HepG2 (cell line): ENCODE measurements around the gene GPBP1. TPM values are rescaled to one million over a fixed set of nuclear protein-coding genes. Genes with fewer than 3 reads are reported as not detected.
A peak's percentile ranks its signal among the peaks of the same experiment; 100 is the strongest.

Experiments
- ARID4A ChIP-seq: sonication (generic); formaldehyde crosslinking; IDR thresholded peaks from 2 replicates; pipeline ENCODE4 v1.5.0; 2020; ENCODE audit warnings: mild to moderate bottlenecking, missing genetic modification reagents, borderline replicate concordance
- GRHL1 ChIP-seq: sonication (generic); formaldehyde crosslinking; conservative IDR thresholded peaks from 2 replicates; pipeline ENCODE4 v1.8.0; 2022; ENCODE audit warnings: missing genetic modification reagents
- IRF2 ChIP-seq: IDR thresholded peaks from 2 replicates; pipeline ENCODE4 v1.6.1; 2018; ENCODE audit warnings: missing genetic modification reagents, missing compliant biosample characterization
- MATR3 ChIP-seq: sonication (generic); formaldehyde crosslinking; IDR thresholded peaks from 2 replicates; pipeline ENCODE4 v1.4.0; 2020; ENCODE audit warnings: missing genetic modification reagents
- MED8 ChIP-seq: sonication (generic); formaldehyde crosslinking; IDR thresholded peaks from 2 replicates; pipeline ENCODE4 v1.8.1; 2023; ENCODE audit warnings: mild to moderate bottlenecking, missing genetic modification reagents; ENCODE audit not compliant: insufficient replicate concordance
- MTF1 ChIP-seq: sonication (generic); formaldehyde crosslinking; IDR thresholded peaks from 2 replicates; pipeline ENCODE4 v1.5.0; 2020; ENCODE audit warnings: missing genetic modification reagents
- NFYB ChIP-seq: sonication (generic); formaldehyde crosslinking; IDR thresholded peaks from 2 replicates; pipeline ENCODE4 v1.4.0; 2020; ENCODE audit warnings: missing genetic modification reagents
- RBAK ChIP-seq: sonication (generic); formaldehyde crosslinking; IDR thresholded peaks from 2 replicates; pipeline ENCODE4 v1.5.1; 2020; ENCODE audit warnings: mild to moderate bottlenecking, missing genetic modification reagents
- RFX5 ChIP-seq: IDR thresholded peaks from 2 replicates; pipeline ENCODE4 v1.6.1; 2011; ENCODE audit warnings: low read depth, low read length, improper control_type of control experiment
- SNRNP70 ChIP-seq: fragments of 200-400 bp; formaldehyde crosslinking; IDR thresholded peaks from 2 replicates; pipeline ENCODE4 v1.6.1; 2017; ENCODE audit warnings: mild to moderate bottlenecking, low read depth, low read length, moderate library complexity
- SOX5 ChIP-seq: IDR thresholded peaks from 2 replicates; pipeline ENCODE4 v1.6.1; 2016; ENCODE audit warnings: borderline replicate concordance
- TBX3 ChIP-seq: fragments of 450-650 bp; IDR thresholded peaks from 2 replicates; pipeline ENCODE4 v1.6.1; 2017; ENCODE audit warnings: antibody characterized with exemption, mild to moderate bottlenecking, inconsistent platforms, borderline replicate concordance
- ZNF256 ChIP-seq: sonication (generic); formaldehyde crosslinking; conservative IDR thresholded peaks from 2 replicates; pipeline ENCODE4 v1.4.0; 2020; ENCODE audit warnings: missing genetic modification reagents
- ZNF549 ChIP-seq: sonication (generic); formaldehyde crosslinking; IDR thresholded peaks from 2 replicates; pipeline ENCODE4 v1.5.0; 2020; ENCODE audit warnings: missing genetic modification reagents
- ZNF558 ChIP-seq: sonication (generic); formaldehyde crosslinking; IDR thresholded peaks from 2 replicates; pipeline ENCODE4 v1.9.0; 2022; ENCODE audit warnings: mild to moderate bottlenecking, missing genetic modification reagents, borderline replicate concordance
- ZNF646 ChIP-seq: sonication (generic); formaldehyde crosslinking; IDR thresholded peaks from 2 replicates; pipeline ENCODE4 v1.9.0; 2021; ENCODE audit warnings: mild to moderate bottlenecking, missing genetic modification reagents
- ZNF792 ChIP-seq: IDR thresholded peaks from 2 replicates; pipeline ENCODE4 v1.6.1; 2016
- polyA plus RNA-seq, 8 experiments: library from polyadenylated mRNA; depleted of rRNA in 3 of 8; stranded (reverse) in 7 of 8; unstranded in 1 of 8; fragments of >200 nt; fragmentation: Illumina TruSeq in 4 of 8; extraction: Trizol in 4 of 8; gene quantifications; 2 replicates each; pipeline versions ENCODE4 v1.2.1 to v1.2.3, GENCODE V29; 2011 to 2016; ENCODE audit warnings: low read depth in 4 of 8, missing spikeins in 1 of 8, mixed read lengths in 1 of 8; ENCODE audit not compliant: insufficient read depth in 1 of 8
- total RNA-seq, 5 experiments: library from RNA; depleted of rRNA; stranded (reverse); fragments of >200 nt; fragmentation: Illumina TruSeq; extraction: Trizol; gene quantifications; 2 replicates each; pipeline ENCODE4 v1.2.3, GENCODE V29; 2016; ENCODE audit warnings: low read depth in 1 of 5

GPBP1 gene
- total and polyA plus RNA-seq, 2 of the 13 experiments (the other 11 are each of a cell fraction or from before 2014, with no cell fraction given) = 27.1 to 72.2 TPM

GRCh38 chr5:57173319-57174127 is at the start of gene GPBP1 (continued):
- TF ChIP-seq ARID4A (CRISPR knock-in tag) = peak; percentile 90; the same call in 1 of the 2 replicates
- no peak for TF ChIP-seq NFYB (CRISPR knock-in tag)
- no peak for TF ChIP-seq ZNF256 (CRISPR knock-in tag)
- TF ChIP-seq ZNF558 (CRISPR knock-in tag) = peak; percentile 57; the same call in 1 of the 2 replicates
- TF ChIP-seq RFX5 = peak; percentile 17; the same call in 1 of the 2 replicates
- no peak for TF ChIP-seq ZNF549
- no peak for TF ChIP-seq SNRNP70
- TF ChIP-seq RBAK (CRISPR knock-in tag) = no peak
- peak; percentile 66; the same call in 1 of the 2 replicates for TF ChIP-seq SOX5 (CRISPR knock-in tag)
- no peak for TF ChIP-seq MED8 (CRISPR knock-in tag)
- no peak for TF ChIP-seq MTF1 (CRISPR knock-in tag)
- no peak for TF ChIP-seq TBX3
- no peak for TF ChIP-seq GRHL1 (CRISPR knock-in tag)
- no peak for TF ChIP-seq ZNF792
- no peak for TF ChIP-seq ZNF646
- TF ChIP-seq MATR3 (CRISPR knock-in tag) = no peak
- TF ChIP-seq IRF2 = peak; percentile 16
